Stimulated activated CD8-positive, alpha-beta memory T cell treated with anti-CD3 and anti-CD28 coated beads, Interleukin-7, amount 100 ng/mL, for 1 hour (primary cell): ENCODE measurements around the gene PTPRT.
"Not testable (repeated sequence)": the region's sequence is repeated elsewhere in the genome, so short reads cannot be mapped to it uniquely, and the experiment has no call there.

Experiments used
- DNase-seq, 2 donors: peaks; one replicate each; pipeline ENCODE4 v3.0.0-alpha.2; 2020; ENCODE audit warnings: low read depth in 2 of 2

PTPRT gene

DNA sequence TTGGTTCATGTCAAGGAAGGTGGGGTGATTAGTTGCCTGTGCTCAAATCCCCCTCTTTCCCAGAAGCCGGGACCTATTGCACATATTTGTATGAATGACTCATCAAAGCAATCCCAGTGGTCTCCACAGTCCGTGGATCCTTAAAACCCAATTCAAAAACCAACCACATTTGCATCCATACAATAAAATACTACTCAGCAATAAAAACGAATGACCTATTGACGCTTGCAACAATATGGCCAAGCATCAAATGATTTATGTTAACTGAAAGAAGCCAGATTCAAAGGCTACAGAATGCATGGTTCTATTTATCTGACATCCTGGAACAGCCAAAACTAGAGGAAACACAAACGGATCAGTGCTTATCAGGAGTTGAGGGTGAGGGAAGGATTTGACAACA is 275.4 kb downstream of the PTPRT start:
- no peak for DNase-seq

DNA sequence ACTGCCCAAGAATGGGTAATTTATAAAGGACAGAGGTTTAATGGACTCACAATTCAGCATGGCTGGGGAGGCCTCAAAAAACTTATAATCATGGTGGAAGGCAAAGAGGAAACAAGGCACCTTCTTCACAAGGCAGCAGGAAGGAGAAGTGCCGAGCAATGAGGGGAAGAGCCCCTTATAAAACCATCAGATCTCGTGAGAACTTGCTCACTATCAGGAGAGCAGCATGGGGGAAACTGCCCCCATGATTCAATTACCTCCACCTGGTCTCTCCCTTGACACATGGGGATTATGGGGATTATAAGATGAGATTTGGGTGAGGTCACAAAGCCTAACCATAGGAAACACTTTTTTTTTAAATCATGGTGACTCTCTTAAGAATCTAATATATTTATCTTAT is 278.9 kb downstream of the PTPRT start:
- DNase-seq = not testable (repeated sequence)

DNA sequence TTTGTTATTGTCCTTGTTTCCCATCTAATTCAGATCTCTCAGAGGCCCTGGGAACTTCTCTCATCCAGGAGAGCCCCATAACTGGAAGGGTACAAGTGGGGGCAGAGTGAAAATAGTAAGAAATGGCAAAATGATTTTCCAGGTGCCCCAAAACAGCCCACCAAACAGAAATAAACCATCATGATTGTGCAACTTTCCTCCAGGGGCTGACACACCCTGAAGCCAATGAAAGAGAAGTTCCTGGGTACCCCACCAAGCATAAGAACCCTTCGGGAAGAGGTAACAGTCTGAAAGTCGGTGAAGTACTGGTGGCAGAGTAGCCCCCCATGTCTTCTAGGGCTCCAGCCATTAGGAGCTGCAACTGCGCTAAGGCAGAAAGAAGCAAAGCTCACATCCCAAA is 282.0 kb downstream of the PTPRT start:
- DNase-seq = no peak

GRCh38 chr20:42906120-42906519 is 283.6 kb downstream of the PTPRT start:
- DNase-seq = no peak

- no peak for DNase-seq
Measured at GRCh38 chr20:42902509-42902908, 287.2 kb downstream of the PTPRT start.

DNA sequence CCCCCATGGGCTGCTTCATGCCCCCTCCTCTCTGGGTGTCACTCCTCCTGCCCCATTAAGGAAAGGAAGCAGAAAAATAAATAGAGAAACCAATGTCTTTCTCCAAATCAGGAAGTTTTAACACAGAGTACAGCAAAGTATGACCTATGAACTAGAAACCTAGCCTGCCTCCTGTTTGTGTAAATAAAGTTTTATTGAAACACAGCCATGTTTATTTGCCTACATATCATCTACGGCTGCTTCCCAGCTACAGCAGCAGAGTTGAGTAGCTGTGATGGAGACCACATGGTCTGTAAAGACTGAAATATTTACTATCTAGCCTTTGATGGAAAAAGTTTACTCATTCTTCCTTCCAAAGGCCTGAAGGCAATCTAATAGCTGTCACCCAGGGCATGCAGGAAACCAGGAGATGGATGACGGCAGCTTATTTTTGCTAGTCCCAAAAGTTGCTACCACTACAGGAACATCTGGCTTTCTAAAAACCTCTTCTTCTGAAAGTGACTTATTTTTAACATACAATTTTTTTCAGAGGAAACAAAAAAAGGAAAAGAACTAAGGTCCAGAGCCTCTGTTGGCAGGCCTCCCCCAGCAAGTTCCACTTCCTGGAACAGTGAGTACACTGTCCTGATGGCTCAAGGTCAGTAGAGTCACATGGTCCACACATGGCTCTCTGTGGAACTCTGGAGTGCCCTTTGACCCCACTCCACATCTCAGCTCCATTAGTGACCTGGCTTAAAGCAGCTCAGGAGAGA is 287.8 kb downstream of the PTPRT start:
- DNase-seq = no peak

DNA sequence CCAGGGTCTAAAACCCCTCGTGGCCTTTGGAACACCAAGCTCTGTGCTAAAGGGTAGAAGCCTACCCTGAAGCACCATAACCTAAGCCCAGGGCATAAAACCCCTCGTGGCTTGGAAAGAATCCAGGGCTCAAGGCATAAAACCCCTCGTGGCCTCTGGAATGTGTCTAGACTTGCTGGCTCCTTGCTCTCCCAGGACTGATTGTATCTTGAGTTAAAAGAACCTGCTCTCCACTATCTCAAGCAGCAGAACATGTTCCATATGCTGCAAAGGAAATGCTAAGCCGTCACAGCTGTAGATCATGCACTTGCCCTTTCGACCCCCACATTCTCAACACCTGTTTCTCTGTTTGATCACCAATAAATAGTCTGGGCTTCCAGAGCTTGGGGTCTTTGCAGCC is 288.9 kb downstream of the PTPRT start:
- DNase-seq = not testable (repeated sequence)

GRCh38 chr20:42895020-42895419 is 294.7 kb downstream of the PTPRT start:
- DNase-seq = no peak

DNA sequence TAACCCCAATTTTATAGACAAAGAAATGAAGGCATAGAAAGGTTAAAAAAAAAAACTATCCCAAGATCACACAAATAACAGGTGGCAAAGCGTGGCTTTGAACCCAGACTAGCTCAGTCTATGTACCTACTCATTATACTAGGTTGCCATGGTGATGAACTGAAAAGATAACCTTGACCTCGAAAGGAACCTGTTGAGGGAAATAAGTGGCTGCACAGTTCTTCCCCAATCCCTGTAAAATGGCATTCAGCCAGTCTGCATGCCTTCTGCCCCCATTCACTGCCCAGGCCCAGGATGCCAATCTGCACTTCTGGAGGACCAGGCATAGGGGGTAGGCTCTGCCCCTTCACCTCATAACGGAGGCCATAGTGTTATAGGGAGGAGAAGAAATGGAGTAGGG is 295.2 kb downstream of the PTPRT start:
- no peak for DNase-seq

DNA sequence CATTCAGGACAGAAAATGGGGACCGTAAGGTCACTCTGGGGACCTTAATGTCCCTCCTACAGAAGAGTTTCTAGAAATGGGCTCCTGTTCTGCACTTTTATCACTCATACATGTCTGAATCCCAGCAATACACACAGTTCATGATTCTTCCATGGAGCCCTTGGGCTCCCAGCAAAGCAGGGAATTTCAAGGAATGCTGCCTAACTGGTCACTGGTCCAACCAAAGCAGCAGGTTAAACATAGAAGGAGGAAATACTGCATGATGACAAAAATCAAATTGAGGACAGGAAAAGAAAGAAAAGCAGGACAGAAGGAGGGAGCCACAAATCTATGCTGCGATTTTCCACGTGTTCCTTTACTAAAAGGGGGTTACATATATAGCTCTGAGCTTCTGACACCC is 300.2 kb downstream of the PTPRT start:
- DNase-seq = no peak

DNA sequence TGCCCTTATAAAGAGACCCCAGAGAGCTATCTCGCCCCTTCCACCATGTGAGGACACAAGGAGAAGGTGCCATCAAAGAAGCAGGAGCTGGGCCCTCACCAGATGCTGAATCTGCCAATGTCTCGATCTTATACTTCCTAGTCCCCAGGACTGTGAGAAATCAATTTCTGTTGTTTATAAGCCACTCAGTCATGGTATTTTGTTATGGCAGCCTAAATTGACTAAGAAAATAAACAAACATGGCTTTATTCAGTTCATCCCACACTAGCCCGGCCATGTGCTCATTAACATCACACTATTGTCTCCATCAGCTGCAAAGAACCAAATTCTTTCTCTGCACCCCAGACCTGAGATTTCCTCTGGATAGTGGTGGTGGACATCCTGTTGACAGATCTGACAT is 302.4 kb downstream of the PTPRT start:
- DNase-seq = no peak

- no peak for DNase-seq
Measured at GRCh38 chr20:42886801-42887200, 302.9 kb downstream of the PTPRT start.

- DNase-seq = no peak
Measured at GRCh38 chr20:42886046-42886445, 303.7 kb downstream of the PTPRT start.

DNA sequence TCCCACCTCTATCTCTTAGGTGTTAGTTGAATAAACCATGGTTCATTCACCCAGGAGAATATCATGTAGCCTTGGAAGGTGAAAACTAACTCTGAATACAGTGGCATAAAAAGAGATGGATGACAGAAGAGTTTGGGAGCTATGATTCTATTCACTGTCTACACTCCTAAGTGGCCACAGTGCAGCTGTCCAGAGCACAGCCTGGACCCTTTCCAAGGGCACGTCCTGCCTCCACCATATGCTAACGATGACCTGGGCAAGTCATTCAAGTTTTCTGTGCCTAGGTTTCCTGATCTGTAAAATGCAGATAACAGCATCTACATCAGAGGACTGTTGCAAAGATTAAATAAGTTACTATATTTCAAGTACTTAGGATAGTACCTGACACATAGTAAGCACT is 314.1 kb downstream of the PTPRT start:
- no peak for DNase-seq

DNA sequence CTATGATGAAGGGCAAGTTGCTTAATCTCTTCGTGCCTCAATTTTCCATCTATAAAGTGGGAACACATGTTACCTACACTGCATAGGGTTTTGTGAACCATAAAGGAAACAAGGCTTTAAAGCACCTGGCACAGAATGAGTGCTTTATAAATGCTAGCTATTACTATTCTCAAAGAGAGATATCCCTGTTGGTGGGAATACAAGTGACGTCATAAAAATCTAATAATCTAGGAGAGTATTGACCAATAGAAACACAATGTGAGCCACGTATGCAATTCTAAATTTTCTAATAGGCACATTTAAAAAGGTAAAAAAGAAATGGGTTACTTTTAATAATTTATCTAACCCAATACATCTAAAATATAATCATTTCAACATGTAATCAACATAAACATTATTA is 316.4 kb downstream of the PTPRT start:
- no peak for DNase-seq

GRCh38 chr20:42864116-42864515 is 325.6 kb downstream of the PTPRT start:
- no peak for DNase-seq

GRCh38 chr20:42862446-42862845 is 327.3 kb downstream of the PTPRT start:
- DNase-seq = no peak

DNA sequence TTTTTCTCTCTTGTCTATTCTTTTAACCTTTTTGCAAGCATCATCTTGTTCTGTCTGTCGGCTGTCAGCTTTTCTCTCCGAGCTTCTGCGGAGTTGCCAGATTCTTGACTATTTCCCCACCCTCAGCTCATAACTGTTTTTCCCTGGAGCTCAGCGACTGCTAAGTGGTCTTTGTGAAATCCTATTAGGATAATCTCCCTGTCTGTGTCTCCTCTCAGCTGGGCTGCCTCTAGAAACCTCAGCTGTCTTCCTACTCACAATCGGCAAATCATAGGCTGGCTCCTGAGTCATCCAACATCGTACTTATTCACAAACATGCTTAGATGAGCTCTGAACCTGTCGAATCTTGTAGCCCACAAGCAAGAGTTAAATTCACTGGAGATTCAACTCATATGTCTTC is 332.3 kb downstream of the PTPRT start:
- no peak for DNase-seq

- DNase-seq = no peak
Measured at GRCh38 chr20:42855896-42856295, 333.8 kb downstream of the PTPRT start.

- no peak for DNase-seq
Measured at GRCh38 chr20:42852691-42853090, 337.0 kb downstream of the PTPRT start.

DNA sequence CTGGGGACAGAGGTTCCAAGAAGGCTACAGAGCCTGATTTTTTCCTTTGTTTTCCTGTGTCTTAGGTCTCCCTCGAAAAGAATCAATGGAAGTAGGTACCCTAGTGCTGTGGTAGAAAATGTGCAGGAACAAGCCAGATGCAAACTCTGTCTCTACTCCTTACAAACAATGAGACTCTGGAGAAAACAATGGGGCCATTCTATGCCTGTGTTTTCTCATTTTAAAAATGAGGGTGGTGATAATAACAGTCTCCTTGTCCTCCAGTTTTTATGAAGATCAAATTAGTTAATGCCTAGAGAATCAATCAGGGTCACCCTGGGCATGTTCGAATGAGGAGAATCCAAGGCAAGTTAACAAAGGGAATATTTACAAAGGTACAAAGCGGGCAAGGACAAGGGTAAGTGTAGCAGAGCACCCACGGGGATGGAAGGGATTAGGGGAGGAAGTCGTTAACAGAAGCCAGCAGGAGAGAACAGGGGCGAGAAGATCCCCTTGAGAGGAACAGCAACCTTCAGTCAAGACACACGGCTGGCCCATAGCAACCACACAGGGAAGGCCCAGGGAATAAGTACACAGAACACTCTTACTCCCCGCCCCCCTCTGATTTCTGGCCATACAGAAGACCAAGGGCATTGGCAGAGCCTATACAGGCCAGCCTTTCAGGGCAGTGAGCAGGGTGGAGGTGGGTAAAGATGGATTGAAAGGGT is 342.8 kb downstream of the PTPRT start:
- no peak for DNase-seq

- no peak for DNase-seq
Measured at GRCh38 chr20:42844751-42845150, 345.0 kb downstream of the PTPRT start.

GRCh38 chr20:42837456-42837855 is 352.2 kb downstream of the PTPRT start:
- no peak for DNase-seq

DNA sequence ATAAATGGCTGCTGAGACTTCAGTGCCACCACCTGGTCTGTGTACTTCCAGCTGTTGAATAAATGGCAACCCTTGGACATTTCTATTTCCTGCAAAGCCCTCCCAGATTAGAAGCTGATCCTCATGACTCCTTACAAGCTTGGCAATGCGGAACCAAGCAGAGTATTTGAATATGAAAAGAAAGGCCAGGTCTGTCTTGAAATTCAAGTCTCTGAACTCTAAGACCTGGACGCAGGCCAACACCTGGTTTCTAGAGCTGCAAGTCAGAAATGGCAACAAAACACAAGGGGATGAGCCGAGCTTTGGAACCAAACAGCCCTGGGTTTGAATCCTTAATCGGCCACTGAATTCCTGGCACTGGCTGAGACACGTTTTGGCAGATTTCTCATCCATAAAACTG is 353.4 kb downstream of the PTPRT start:
- no peak for DNase-seq
